Thyroid gland (tissue), 4 donors: ENCODE measurements around the gene ADRA2B.

Experiments
- CTCF ChIP-seq, 6 experiments: fragments of 200-600 bp in 3 of 6; fragments of 450-650 bp in 3 of 6; sonication (generic) in 3 of 6; IDR thresholded peaks; one replicate each; pipeline ENCODE4 v1.5.1; 2016 to 2019; ENCODE audit warnings: antibody characterized with exemption in 6 of 6, mild to moderate bottlenecking in 2 of 6, inconsistent platforms in 1 of 6, moderate library complexity in 1 of 6
- POLR2A ChIP-seq, 2 donors: fragments of 450-650 bp; IDR thresholded peaks; one replicate each; pipeline ENCODE4 v1.6.1; 2017; ENCODE audit warnings: antibody characterized with exemption in 2 of 2, mild to moderate bottlenecking in 2 of 2, moderate library complexity in 1 of 2

- TF ChIP-seq CTCF (IDR thresholded peaks at IDR 0.05) = no peak
- TF ChIP-seq POLR2A (IDR thresholded peaks at IDR 0.05) = no peak
Observed at GRCh38 chr2:96090196-96090926, 26.0 kb downstream of the ADRA2B start.
